Osteoblast (primary cell): ENCODE data around the gene MAP4K2. TPM values are rescaled to one million over a fixed set of nuclear protein-coding genes. Genes with fewer than 3 reads are reported as not detected.

Experiments
- DNase-seq: peaks from one replicate; pipeline ENCODE4 v3.0.0; 2011; ENCODE audit warnings: low spot score, mixed read lengths; ENCODE audit not compliant: insufficient read length; ENCODE audit errors: missing footprints
- H2AFZ ChIP-seq: 2 replicates; pipeline ENCODE4 v1.6.0; 2011; ENCODE audit warnings: mild to moderate bottlenecking, low read length
- H3K27ac ChIP-seq: 2 replicates; pipeline ENCODE4 v1.5.1; 2011; ENCODE audit warnings: mild to moderate bottlenecking, low read depth, low read length, moderate library complexity
- H3K27me3 ChIP-seq: 2 replicates; pipeline ENCODE4 v1.6.0; 2012; ENCODE audit warnings: mild to moderate bottlenecking, control low read depth, inconsistent platforms, low read length, moderate library complexity; ENCODE audit not compliant: insufficient read depth
- H3K36me3 ChIP-seq: 2 replicates; pipeline ENCODE4 v1.5.1; 2011; ENCODE audit warnings: mild to moderate bottlenecking, low read length, control low read depth, moderate library complexity; ENCODE audit not compliant: insufficient read depth
- H3K4me1 ChIP-seq: 2 replicates; pipeline ENCODE4 v1.5.1; 2011; ENCODE audit warnings: mild to moderate bottlenecking, low read length, control low read depth, moderate library complexity; ENCODE audit not compliant: insufficient read depth
- H3K4me2 ChIP-seq: 2 replicates; pipeline ENCODE4 v1.6.0; 2011; ENCODE audit warnings: mild to moderate bottlenecking, low read length; ENCODE audit not compliant: insufficient read depth
- H3K4me3 ChIP-seq: fragments of 200-600 bp; sonication (generic); 3 replicates; pipeline ENCODE4 v1.5.1; 2012; ENCODE audit warnings: mild to moderate bottlenecking, low read length, inconsistent platforms; ENCODE audit not compliant: insufficient read depth
- H3K79me2 ChIP-seq: 2 replicates; pipeline ENCODE4 v1.6.0; 2012; ENCODE audit warnings: mild to moderate bottlenecking, low read length, control low read depth, inconsistent platforms; ENCODE audit not compliant: insufficient read depth
- H3K9me3 ChIP-seq: 2 replicates; pipeline ENCODE4 v1.5.1; 2011; ENCODE audit warnings: low read depth, low read length, control low read depth
- H4K20me1 ChIP-seq: 2 replicates; pipeline ENCODE4 v1.6.0; 2012; ENCODE audit warnings: mild to moderate bottlenecking, low read length, control low read depth; ENCODE audit not compliant: insufficient read depth
- total RNA-seq: library from RNA; depleted of rRNA; stranded (reverse); fragments of >200 nt; gene quantifications from 2 replicates; pipeline ENCODE4 v1.2.3, GENCODE V29; 2012
- TF ChIP-seq, protein P1 (sequence below): IDR thresholded peaks from 2 replicates; pipeline ENCODE4 v1.5.1; 2011; ENCODE audit warnings: mild to moderate bottlenecking, low read depth, low read length, moderate library complexity; ENCODE audit errors: extremely low read depth

The MAP4K2 gene
- total RNA-seq, 1 donor, result 9.8 TPM

DNA sequence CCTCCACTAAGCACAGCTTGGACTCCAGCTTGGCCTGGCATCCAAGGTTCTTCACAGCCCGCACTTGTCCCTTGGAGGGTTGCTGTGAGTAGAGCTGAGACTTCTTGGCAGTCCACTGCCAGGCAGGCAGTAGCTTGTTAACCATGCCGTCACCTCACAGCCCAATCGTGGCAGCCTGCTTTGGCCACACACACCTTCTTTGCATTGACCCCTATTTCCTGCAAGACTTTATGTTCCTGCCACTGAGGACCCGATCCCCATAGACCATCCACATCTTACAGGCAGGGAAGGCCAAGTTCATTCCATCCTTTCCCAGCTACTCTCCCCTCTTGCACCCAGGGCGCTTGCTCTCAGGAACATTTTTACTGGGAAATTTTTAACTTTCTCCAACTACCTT is 40.7 kb downstream of the MAP4K2 start:
- peaks cover 23% of the 10 kb centered on the region for H3K4me1 ChIP-seq

DNA sequence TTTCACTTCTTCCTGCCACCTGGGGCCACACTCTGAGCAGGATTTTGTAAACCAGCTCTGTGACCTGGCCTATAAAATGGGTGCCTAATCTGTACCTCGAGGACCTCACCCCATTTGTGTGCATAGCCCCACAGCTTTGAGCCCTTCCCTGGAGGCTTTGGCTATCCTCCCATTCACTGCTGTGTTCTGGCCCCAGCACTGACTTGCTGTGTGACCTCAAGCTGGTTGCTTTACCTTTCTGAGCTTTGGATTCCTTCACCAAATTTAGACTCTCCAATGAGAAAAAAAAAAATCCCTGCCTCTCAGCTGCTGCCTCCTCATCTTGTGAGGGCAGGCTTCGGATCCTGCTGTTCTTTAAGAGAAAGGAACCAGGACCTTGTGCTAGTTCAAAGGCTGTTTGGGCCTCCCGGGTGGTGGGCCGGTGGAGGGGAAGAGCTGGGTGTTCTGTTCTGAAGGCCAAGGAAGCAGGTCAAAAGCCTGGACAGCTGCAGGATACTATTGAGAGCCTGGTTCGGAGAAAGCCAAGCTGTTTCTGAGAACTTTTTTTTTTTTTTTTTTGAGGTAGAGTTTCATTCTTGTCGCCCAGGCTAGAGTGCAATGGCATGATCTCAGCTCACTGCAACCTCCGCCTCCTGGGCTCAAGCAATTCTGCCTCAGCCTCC is 42.1 kb downstream of the MAP4K2 start:
- Histone ChIP-seq H4K20me1 (peaks cover 29% of the 10 kb centered on the region), H2AFZ (no peak overlapping the region), H3K27me3 (no peaks in the 10 kb centered on the region), H3K27ac (no peak overlapping the region), H3K4me2 (no peak overlapping the region), H3K4me3 (no peak overlapping the region), H3K9me3 (no peaks in the 10 kb centered on the region), H3K4me1 (peaks cover 23% of the 10 kb centered on the region), H3K36me3 (peaks cover 31% of the 10 kb centered on the region), H3K79me2 (peaks cover 5% of the 10 kb centered on the region)
- DNase-seq, result peak; percentile 73
- TF ChIP-seq, protein P1, sequence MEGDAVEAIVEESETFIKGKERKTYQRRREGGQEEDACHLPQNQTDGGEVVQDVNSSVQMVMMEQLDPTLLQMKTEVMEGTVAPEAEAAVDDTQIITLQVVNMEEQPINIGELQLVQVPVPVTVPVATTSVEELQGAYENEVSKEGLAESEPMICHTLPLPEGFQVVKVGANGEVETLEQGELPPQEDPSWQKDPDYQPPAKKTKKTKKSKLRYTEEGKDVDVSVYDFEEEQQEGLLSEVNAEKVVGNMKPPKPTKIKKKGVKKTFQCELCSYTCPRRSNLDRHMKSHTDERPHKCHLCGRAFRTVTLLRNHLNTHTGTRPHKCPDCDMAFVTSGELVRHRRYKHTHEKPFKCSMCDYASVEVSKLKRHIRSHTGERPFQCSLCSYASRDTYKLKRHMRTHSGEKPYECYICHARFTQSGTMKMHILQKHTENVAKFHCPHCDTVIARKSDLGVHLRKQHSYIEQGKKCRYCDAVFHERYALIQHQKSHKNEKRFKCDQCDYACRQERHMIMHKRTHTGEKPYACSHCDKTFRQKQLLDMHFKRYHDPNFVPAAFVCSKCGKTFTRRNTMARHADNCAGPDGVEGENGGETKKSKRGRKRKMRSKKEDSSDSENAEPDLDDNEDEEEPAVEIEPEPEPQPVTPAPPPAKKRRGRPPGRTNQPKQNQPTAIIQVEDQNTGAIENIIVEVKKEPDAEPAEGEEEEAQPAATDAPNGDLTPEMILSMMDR, result no peak

More for the DNA sequence above, 40.7 kb downstream of the MAP4K2 start:
- Histone ChIP-seq H3K27ac (no peak overlapping the region), H4K20me1 (peaks cover 36% of the 10 kb centered on the region), H2AFZ (no peak overlapping the region), H3K9me3 (no peaks in the 10 kb centered on the region), H3K36me3 (peaks cover 39% of the 10 kb centered on the region), H3K79me2 (peaks cover 12% of the 10 kb centered on the region), H3K4me2 (no peak overlapping the region), H3K4me3 (no peak overlapping the region), H3K27me3 (no peaks in the 10 kb centered on the region)
- peak; percentile 63 for DNase-seq
- TF ChIP-seq, protein P1, result no peak

DNA sequence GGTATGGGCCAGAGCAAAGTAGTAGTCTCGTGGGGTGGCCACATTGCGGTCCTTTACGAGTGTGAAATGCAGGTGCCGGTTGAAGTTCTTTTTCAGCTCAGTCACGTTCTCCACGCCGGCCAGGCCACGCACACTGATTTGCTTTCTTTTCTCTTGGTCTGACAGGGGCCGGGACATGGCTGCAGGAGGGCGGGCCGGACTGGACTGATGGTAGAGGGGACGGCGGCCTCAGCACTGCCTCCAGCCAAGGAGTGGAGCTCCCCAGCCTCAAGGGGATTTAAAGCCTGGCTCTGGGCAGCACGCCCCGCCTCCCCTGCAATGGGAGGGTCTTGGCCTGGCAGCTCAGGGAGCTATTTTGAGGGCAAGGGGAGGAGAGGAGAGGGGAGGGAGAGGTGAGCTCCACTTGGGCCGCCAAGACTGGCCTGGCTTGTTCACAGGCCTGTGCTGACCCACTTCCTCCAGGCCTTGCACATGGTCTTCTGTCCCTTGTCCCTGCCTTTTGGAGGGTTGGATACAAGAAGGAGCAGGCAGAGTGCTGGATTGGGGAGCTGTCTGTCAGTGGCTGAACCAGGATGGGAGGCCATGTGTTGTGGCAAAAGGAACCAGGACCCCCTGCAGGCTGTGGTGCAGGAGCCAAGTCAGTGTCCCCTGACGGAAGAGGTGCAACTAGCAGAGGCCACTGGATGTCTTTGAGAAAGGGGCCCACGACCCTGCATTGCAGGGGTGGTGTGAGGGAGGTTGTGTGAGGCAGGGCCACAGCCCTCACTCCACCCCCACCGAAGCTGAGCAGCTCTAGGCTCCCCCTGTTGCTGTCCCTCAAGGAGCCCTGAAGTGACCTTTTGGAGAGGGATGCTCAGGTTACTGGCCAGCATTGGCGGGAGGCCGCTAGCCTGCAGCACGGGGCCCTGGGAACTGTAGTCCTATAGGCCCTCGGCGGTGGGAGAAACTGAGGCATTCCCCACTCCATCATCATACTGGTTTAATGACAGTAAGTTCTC is 43.0 kb downstream of the MAP4K2 start, which contains the start of gene PYGM:
PYGM (minus strand) TSS at position 253 of the 998 bp plus-strand sequence; CDS start at position 177, 76 bp downstream.
- Histone ChIP-seq H4K20me1 (peaks cover 24% of the 10 kb centered on the region), H3K9me3 (no peaks in the 10 kb centered on the region), H3K4me2 (peak within 1 kb of the TSS; percentile 44), H3K4me3 (no peak within 1 kb of the TSS), H3K27me3 (no peaks in the 10 kb centered on the region), H3K36me3 (peaks cover 25% of the 10 kb centered on the region), H3K27ac (no peak within 1 kb of the TSS), H3K4me1 (peaks cover 23% of the 10 kb centered on the region), H2AFZ (peak within 1 kb of the TSS; percentile 29), H3K79me2 (peaks cover 3% of the 10 kb centered on the region)
- TF ChIP-seq, protein P1, result no peak
- peak; percentile 94 for DNase-seq
